ENCODE data around the gene ANKRD23.

Gene ANKRD23

GRCh38 chr2:96792772-96793749 lies 50.8 kb downstream of the ANKRD23 start:
- TF ChIP-seq CTCF (IDR thresholded peaks at IDR 0.05; ENCODE audit: extremely low read depth, missing control alignments) = no peak
- no peak for DNase-seq (ENCODE audit: low spot score)

GRCh38 chr2:96789245-96789617 lies 54.6 kb downstream of the ANKRD23 start:
- DNase-seq (ENCODE audit: low spot score) = no peak
- no peak for TF ChIP-seq CTCF (IDR thresholded peaks at IDR 0.05; ENCODE audit: extremely low read depth, missing control alignments)

- no peak for TF ChIP-seq CTCF (IDR thresholded peaks at IDR 0.05; ENCODE audit: extremely low read depth, missing control alignments)
These were observed 55.2 kb downstream of the ANKRD23 start for GRCh38 chr2:96788442-96789244.

More at GRCh38 chr2:96788442-96789244, 55.2 kb downstream of the ANKRD23 start:
- no peak for DNase-seq (ENCODE audit: low spot score)

Data from GM20000 (cell line).